Choroid plexus epithelial cell (primary cell): ENCODE data around the gene GIGYF2.

ENCODE experiments used
- DNase-seq: peaks from one replicate; pipeline ENCODE4 v3.0.0-alpha.2; 2010; ENCODE audit warnings: low read depth
- H3K4me3 ChIP-seq: 2 replicates; pipeline ENCODE4 v1.5.1; 2011; ENCODE audit warnings: low read depth, mild to moderate bottlenecking, control low read depth, low read length, moderate library complexity
- CTCF ChIP-seq: conservative IDR thresholded peaks from 2 replicates; pipeline ENCODE4 v1.5.1; 2011; ENCODE audit warnings: low read depth, mild to moderate bottlenecking, control low read depth, inconsistent platforms, low read length, moderate library complexity

Gene GIGYF2

GRCh38 chr2:232854082-232854481, 157.0 kb downstream of the GIGYF2 start:
- no peak overlapping the region for H3K4me3 ChIP-seq
- peak; percentile 86 for DNase-seq
- no peak for TF ChIP-seq CTCF

- H3K4me3 ChIP-seq = no peak overlapping the region
- peak; percentile 56 for DNase-seq
- TF ChIP-seq CTCF = no peak
These were observed 160.0 kb downstream of the GIGYF2 start for GRCh38 chr2:232857158-232857563.

GRCh38 chr2:232859385-232859916, 162.3 kb downstream of the GIGYF2 start:
- no peak for TF ChIP-seq CTCF
- H3K4me3 ChIP-seq = no peak overlapping the region
- no peak for DNase-seq

DNA sequence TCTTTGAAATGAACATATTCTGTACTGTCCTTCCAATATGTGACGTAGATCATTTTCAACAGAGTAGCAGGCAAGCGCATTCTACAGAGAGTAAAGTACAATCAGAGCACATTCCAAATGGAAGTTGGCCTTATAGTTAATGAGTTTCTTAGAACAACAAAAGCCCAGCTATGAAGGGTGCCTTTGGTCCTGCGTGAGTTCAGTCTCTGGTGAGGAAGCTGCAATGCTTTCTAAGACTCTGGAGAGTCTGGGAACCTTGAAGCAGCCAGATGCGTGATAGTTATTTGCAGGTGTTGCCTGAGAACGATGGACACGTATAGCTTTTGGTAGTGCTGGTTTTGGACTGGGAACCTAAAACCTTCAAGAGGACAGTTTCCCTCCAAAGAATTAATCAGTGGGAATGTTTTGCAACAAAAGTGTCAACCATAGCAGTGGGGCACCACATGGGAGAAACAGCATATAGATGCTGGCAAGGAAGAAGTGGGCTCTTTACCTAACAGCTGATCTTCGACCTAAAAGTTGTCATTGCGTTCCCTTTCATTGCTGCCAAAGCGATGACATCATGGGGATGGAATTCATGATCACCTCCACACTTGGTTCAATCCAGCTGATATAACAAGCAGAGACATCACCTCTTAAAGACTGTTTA, 163.6 kb downstream of the GIGYF2 start:
- no peak for TF ChIP-seq CTCF
- peak; percentile 45 for DNase-seq
- no peak overlapping the region for H3K4me3 ChIP-seq

DNA sequence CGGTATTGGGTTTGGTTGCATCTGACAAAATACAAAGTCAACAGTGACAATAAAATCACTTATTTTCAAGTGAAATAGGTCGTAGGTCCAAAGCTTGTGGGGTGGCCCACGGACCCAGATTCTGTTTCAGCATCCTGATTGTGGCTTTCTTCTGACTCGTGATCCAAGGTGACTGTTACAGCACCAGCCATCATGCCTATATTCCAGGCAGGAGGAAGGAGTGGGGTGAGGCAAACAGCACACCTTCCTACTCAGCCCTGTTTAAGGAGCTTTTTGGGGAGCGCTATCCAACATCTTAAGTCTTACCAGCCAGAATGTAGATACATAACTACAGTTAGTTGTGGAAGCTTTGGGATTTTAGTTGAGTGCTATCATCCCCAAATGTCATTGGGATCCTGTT, 164.2 kb downstream of the GIGYF2 start:
- no peak for TF ChIP-seq CTCF
- H3K4me3 ChIP-seq = no peak overlapping the region
- DNase-seq = no peak

DNA sequence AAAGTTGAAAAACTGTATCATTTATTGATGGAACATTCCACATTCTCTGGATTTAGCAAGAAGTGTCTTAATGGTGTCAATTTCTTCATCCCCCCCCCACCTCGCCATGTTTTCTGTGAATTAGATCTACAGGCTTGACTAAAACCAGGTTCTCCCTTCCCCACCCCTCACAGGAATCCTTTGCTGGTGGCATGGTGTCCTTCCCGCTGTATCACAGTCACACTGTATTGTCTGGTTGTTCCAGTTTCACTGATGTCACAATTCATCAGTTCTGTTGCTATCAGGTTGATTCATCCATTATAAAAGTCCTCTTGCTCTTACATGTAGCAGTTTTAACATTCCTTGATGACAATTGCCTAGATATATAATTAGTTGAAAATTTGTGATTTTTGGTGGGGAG, 166.9 kb downstream of the GIGYF2 start:
- no peak for DNase-seq
- TF ChIP-seq CTCF = no peak
- H3K4me3 ChIP-seq = no peak overlapping the region

DNA sequence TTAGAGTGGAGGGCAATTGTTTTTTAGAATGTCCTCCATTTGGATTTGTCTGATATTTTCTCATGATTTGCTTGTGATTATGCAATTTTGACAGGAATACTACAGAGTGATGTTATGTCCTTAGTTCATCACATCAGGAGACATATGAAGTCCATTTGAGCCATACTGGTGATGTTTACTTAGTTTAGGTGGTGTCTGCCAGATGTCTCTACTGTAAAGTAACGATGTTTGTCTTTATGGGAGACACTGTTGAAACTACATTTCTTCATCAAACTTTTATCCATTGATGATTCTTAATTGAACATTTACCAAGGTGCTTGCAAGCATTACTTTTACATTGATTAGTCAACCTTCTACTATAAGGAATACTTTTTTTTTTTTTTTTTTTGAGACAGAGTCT, 168.0 kb downstream of the GIGYF2 start:
- no peak for DNase-seq
- H3K4me3 ChIP-seq = no peak overlapping the region
- TF ChIP-seq CTCF = no peak
